Measurements from ENCODE around the gene SLC44A5. TPM values are rescaled to one million over a fixed set of nuclear protein-coding genes. Genes with fewer than 3 reads are reported as not detected.

Gene SLC44A5
- total RNA-seq, 1 donor from 2014 or later = 3.7 TPM

DNA sequence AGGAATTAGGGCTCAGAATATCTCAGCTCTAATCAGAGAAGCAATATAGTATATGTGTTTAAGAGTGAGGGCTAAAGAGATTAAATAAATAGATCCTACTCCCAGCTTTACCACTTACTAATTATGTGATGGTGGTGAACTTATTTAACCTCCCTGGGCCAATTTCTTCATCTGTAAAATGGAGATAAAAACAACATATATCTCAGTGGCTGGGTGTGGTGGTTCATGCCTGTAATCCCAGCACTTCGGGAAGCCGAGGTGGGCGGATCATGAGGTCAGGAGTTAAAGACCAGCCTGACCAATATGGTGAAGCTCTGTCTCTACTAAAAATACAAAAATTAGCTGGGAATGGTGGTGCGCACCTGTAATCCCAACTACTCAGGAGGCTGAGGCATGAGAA lies 135.2 kb downstream of the SLC44A5 start:
- Histone ChIP-seq H3K36me3 (ENCODE audit: control insufficient read depth, insufficient read depth, low read length) (no peaks in the 10 kb centered on the region), H3K27me3 (ENCODE audit: control insufficient read depth, insufficient read depth, low read length) (no peaks in the 10 kb centered on the region), H3K4me3 (ENCODE audit: low read depth, low read length) (no peak overlapping the region)
- DNase-seq (ENCODE audit: low read depth) = no peak
- TF ChIP-seq, protein P1, sequence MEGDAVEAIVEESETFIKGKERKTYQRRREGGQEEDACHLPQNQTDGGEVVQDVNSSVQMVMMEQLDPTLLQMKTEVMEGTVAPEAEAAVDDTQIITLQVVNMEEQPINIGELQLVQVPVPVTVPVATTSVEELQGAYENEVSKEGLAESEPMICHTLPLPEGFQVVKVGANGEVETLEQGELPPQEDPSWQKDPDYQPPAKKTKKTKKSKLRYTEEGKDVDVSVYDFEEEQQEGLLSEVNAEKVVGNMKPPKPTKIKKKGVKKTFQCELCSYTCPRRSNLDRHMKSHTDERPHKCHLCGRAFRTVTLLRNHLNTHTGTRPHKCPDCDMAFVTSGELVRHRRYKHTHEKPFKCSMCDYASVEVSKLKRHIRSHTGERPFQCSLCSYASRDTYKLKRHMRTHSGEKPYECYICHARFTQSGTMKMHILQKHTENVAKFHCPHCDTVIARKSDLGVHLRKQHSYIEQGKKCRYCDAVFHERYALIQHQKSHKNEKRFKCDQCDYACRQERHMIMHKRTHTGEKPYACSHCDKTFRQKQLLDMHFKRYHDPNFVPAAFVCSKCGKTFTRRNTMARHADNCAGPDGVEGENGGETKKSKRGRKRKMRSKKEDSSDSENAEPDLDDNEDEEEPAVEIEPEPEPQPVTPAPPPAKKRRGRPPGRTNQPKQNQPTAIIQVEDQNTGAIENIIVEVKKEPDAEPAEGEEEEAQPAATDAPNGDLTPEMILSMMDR (IDR thresholded peaks at IDR 0.05; ENCODE audit: insufficient read depth, low read length, poor library complexity, severe bottlenecking) = no peak

DNA sequence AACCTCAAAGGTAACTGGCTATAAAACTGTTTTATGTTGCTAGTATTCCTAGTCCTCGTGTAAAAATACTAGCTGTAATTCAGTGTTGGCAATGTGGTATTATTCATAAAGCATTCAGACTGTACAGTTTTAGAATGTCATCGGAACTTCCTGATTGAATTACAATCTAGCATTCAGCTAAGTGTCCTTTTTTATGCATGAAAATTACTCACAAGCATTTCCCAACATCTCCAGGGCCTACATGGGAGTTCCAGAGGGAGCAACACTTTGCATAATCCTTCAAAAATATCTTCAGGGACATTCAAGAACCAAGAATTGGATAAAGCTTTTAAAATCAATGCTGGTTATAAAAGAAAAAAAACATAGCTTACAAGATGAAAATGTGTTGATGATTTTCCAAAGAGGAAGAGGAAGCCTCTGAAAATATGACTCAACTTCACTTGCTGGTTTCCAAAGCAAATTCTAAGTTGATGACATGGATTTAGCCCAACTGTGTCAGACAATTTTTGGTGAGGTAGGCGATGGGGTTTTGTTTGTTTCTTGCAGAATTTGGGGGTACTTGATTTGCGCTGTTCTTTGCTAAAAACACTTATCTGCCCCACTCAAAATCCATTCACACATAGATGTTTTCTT lies 137.8 kb downstream of the SLC44A5 start:
- Histone ChIP-seq H3K27me3 (ENCODE audit: control insufficient read depth, insufficient read depth, low read length) (no peaks in the 10 kb centered on the region), H3K4me3 (ENCODE audit: low read depth, low read length) (no peak overlapping the region), H3K36me3 (ENCODE audit: control insufficient read depth, insufficient read depth, low read length) (no peaks in the 10 kb centered on the region)
- TF ChIP-seq, protein P1 (IDR thresholded peaks at IDR 0.05; ENCODE audit: insufficient read depth, low read length, poor library complexity, severe bottlenecking) = no peak
- DNase-seq (ENCODE audit: low read depth) = no peak

GRCh38 chr1:75472089-75472970 lies 138.6 kb downstream of the SLC44A5 start:
- no peaks in the 10 kb centered on the region for H3K36me3 ChIP-seq (ENCODE audit: control insufficient read depth, insufficient read depth, low read length)
- no peak overlapping the region for H3K4me3 ChIP-seq (ENCODE audit: low read depth, low read length)
- TF ChIP-seq, protein P1 (IDR thresholded peaks at IDR 0.05; ENCODE audit: insufficient read depth, low read length, poor library complexity, severe bottlenecking) = no peak
- H3K27me3 ChIP-seq (ENCODE audit: control insufficient read depth, insufficient read depth, low read length) = no peaks in the 10 kb centered on the region
- no peak for DNase-seq (ENCODE audit: low read depth)

GRCh38 chr1:75471252-75471651 lies 139.7 kb downstream of the SLC44A5 start:
- TF ChIP-seq, protein P1 (IDR thresholded peaks at IDR 0.05; ENCODE audit: insufficient read depth, low read length, poor library complexity, severe bottlenecking) = no peak
- Histone ChIP-seq H3K27me3 (ENCODE audit: control insufficient read depth, insufficient read depth, low read length) (no peaks in the 10 kb centered on the region), H3K4me3 (ENCODE audit: low read depth, low read length) (no peak overlapping the region), H3K36me3 (ENCODE audit: control insufficient read depth, insufficient read depth, low read length) (no peaks in the 10 kb centered on the region)
- DNase-seq (ENCODE audit: low read depth) = no peak

GRCh38 chr1:75470448-75470847 lies 140.5 kb downstream of the SLC44A5 start:
- Histone ChIP-seq H3K36me3 (ENCODE audit: control insufficient read depth, insufficient read depth, low read length) (no peaks in the 10 kb centered on the region), H3K27me3 (ENCODE audit: control insufficient read depth, insufficient read depth, low read length) (no peaks in the 10 kb centered on the region), H3K4me3 (ENCODE audit: low read depth, low read length) (no peak overlapping the region)
- no peak for DNase-seq (ENCODE audit: low read depth)
- TF ChIP-seq, protein P1 (IDR thresholded peaks at IDR 0.05; ENCODE audit: insufficient read depth, low read length, poor library complexity, severe bottlenecking) = no peak

All from kidney epithelial cell (primary cell).